OCI-M2 (cell line): Measurements from ENCODE around the gene DDX50.
"Not testable (repeated sequence)": the region's sequence is repeated elsewhere in the genome, so short reads cannot be mapped to it uniquely, and the experiment has no call there.

Source experiments
- DNase-seq: peaks from one replicate; lab custom pipeline; 2025; ENCODE audit not compliant: unreplicated experiment; lab: John Stamatoyannopoulos, UW

Gene DDX50

GRCh38 chr10:68900427-68901104 lies 549 bp upstream of the DDX50 start:
- peak; percentile 81 for DNase-seq

DNA sequence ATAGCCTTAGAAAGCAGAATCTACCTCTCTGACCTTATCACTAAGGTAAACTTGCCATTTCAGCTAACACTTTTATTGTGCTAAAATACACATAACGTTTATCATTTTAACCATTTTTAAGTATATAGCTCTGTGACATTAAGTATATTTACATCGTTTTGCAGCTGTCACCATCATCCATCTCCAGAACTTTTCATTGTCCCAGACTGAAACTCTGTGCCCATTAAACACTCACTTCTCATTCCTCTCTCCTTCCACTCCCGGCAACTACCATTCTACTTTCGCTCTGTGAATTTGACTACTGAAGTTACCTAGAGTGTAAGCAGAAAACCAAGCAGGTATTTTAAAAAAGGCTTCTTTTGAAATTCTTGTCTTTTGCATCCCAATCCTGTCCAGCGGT lies 1.3 kb downstream of the DDX50 start:
- no peak for DNase-seq

- DNase-seq, result no peak
Observed at GRCh38 chr10:68924593-68924992, 23.5 kb downstream of the DDX50 start.

DNA sequence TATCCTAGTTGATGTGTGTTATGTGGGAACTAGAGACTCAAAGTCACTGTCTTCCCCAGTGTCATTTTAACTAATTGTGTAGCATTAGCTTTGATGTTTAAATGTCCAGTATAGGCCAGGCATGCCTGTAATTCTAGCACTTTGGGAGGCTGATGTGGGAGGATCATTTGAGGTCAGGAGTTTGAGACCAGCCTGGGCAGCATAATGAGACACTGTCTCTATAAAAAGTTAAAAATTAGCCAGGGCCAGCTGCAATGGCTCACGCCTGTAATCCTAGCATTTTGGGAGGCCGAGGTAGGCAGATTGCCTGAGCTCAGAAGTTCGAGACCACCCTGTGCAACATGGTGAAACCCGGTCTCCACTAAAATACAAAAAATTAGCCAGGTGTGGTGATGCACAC lies 24.4 kb downstream of the DDX50 start:
- no peak for DNase-seq

- DNase-seq, result not testable (repeated sequence)
Observed at GRCh38 chr10:68929157-68929556, 28.0 kb downstream of the DDX50 start.

- DNase-seq, result not testable (repeated sequence)
Observed at GRCh38 chr10:68929888-68930287, 28.8 kb downstream of the DDX50 start.

DNA sequence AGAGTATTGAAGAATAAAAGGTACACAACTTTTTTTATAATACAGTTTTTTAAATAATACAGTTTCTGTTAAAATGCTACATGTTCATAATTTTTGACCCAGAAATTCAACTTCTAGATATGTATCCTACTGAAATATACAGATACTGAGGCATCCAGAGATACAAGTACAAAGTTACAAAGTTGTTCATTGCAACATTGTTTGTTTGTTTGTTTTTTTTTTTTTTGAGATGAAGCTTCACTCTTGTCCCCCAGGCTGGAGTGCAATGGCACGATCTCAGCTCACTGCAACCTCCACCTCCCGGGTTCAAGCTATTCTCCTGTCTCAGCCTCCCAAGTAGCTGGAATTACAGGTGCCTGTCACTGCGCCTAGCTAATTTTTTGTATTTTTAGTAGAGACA lies 31.7 kb downstream of the DDX50 start:
- DNase-seq, result not testable (repeated sequence)

- no peak for DNase-seq
Observed at GRCh38 chr10:68934994-68935393, 33.9 kb downstream of the DDX50 start.

- no peak for DNase-seq
Observed at GRCh38 chr10:68938117-68938516, 37.0 kb downstream of the DDX50 start.

DNA sequence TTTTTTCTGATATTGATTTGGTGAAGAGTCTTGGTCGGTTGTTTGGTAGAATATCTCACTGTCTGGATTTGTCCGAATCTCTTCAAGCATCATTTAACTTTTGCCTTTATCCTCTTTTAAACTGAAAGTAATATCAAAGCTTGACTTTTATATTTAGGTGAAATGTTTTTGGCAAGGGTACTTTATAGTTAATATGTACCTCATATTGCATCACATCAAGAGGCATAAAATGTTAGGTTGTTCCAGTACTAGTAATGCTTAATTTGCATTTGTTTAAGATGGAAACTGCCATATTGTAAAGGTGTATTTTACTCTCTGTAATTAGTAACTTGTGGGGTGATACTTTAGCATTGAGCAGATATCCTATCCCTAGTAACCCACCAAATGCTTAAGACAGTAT lies 37.8 kb downstream of the DDX50 start:
- DNase-seq, result no peak

- not testable (repeated sequence) for DNase-seq
Observed at GRCh38 chr10:68940917-68941316, 39.8 kb downstream of the DDX50 start.

- DNase-seq, result no peak
Observed at GRCh38 chr10:68950598-68950997, 49.5 kb downstream of the DDX50 start.

GRCh38 chr10:68954904-68955303 lies 53.8 kb downstream of the DDX50 start:
- no peak for DNase-seq

DNA sequence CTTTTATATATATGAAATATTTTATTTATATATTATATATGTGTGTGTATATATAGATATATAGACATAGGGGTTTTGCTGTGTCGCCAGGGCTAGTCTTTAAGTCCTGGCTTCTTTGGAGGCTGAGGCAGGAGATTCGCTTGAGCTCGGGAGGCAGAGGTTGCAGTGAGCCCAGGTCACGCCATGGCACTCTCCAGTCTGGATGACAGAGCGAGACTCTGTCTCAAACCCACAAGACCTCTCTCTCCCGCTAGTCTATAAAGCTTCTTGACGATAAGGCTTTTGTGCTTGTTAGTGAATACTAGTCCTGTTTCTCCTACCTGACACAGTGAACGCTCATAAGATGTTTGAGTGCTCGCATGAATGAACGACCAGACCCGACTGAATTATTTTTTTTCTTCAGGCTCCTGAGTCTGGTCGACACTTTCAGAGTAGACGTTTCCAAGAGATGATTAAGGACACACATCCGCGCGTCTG lies 54.3 kb downstream of the DDX50 start:
- DNase-seq, result no peak

DNA sequence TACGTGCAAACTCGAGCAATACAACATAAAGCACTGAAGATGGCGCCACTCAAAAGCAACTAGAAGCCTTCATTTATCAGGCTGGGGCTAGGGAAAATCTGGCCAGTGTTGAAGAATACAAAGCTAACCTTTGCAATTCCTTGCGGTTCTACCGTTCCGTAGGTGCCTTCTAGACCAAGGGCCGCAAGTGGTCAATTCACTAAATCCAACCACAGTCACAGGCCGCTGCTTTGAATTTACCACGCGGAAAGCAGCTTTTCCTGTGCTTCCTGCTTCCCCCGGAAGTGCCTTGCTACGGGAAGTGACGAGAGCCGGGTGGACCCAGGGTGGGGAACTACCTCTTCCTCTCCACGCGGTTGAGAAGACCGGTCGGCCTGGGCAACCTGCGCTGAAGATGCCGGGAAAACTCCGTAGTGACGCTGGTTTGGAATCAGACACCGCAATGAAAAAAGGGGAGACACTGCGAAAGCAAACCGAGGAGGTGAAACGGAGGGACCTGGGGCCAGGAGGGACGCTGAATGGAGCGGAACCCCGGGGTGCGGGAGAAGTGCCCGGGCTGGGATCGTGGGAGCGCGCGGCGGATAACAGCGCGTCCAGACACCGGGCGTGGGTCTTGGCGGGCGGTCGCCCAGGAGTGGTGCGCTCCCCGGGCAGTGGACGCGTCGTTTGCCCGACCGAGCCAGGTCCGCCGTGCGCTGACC lies 54.9 kb downstream of the DDX50 start, which contains the start of gene DDX21:
DDX21 (plus strand) TSS at position 339 of the 701 bp plus-strand sequence; CDS start at position 395, 56 bp downstream.
- peak; percentile 53 for DNase-seq

- DNase-seq, result no peak
Observed at GRCh38 chr10:68957284-68957615, 56.1 kb downstream of the DDX50 start.

GRCh38 chr10:68957654-68958053 lies 56.5 kb downstream of the DDX50 start:
- no peak for DNase-seq

GRCh38 chr10:68959695-68960527 lies 58.8 kb downstream of the DDX50 start:
- DNase-seq, result no peak

GRCh38 chr10:68963151-68963550 lies 62.0 kb downstream of the DDX50 start:
- DNase-seq, result no peak

DNA sequence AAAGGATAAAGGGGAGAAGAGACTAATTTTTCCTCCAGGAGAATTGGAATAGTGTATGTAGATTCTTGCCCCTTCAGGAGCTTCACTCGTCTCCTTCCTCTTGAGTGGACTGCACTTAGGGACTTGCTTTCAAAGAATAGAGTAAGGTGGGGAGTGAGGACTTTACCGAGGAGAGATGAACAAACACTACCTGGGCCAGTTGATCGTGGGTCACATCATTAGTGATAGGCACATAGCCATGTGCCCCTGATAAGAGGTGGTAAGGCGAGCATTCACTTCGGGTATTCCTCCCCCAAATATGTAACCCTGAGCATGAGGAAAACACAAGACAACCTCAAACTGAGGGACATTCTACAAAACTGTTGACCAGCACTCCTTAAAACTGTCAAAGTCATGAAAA lies 72.9 kb downstream of the DDX50 start:
- no peak for DNase-seq

GRCh38 chr10:68975936-68976473 lies 74.9 kb downstream of the DDX50 start:
- DNase-seq, result not testable (repeated sequence)
